Tibial nerve (tissue), 3 donors: ENCODE data around the gene TRMT10B.

Experiments used
- POLR2A ChIP-seq, 2 donors: fragments of 450-650 bp; IDR thresholded peaks; one replicate each; pipeline ENCODE4 v1.6.1; 2017; ENCODE audit warnings: antibody characterized with exemption in 2 of 2, mild to moderate bottlenecking in 2 of 2, moderate library complexity in 2 of 2
- TF ChIP-seq, protein P1 (sequence below), 5 experiments: fragments of 200-600 bp in 3 of 5; fragments of 450-650 bp in 2 of 5; sonication (generic) in 3 of 5; IDR thresholded peaks; one replicate each; pipeline ENCODE4 v1.5.1; 2016 to 2019; ENCODE audit warnings: antibody characterized with exemption in 5 of 5, mild to moderate bottlenecking in 3 of 5, moderate library complexity in 2 of 5

DNA sequence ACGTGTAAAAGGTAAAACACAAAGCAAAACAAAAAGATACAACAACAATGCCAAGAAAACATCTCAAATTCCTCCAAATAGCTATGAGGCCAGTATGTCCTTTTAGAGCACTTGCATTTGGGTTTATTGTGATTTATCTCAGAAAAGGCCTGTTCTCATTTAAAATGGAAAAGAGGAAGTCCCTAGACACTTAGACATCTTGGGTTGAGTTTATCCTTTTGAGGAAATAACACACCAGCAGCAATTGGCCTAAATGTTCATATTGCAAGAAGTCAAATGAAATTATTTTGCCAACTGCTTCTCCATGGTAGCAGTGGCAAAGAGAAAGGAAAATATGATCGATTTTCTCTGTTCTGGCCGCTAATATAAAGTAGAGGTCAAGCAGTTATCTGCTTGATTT is 43.6 kb upstream of the TRMT10B start:
- TF ChIP-seq, protein P1, sequence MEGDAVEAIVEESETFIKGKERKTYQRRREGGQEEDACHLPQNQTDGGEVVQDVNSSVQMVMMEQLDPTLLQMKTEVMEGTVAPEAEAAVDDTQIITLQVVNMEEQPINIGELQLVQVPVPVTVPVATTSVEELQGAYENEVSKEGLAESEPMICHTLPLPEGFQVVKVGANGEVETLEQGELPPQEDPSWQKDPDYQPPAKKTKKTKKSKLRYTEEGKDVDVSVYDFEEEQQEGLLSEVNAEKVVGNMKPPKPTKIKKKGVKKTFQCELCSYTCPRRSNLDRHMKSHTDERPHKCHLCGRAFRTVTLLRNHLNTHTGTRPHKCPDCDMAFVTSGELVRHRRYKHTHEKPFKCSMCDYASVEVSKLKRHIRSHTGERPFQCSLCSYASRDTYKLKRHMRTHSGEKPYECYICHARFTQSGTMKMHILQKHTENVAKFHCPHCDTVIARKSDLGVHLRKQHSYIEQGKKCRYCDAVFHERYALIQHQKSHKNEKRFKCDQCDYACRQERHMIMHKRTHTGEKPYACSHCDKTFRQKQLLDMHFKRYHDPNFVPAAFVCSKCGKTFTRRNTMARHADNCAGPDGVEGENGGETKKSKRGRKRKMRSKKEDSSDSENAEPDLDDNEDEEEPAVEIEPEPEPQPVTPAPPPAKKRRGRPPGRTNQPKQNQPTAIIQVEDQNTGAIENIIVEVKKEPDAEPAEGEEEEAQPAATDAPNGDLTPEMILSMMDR (IDR thresholded peaks at IDR 0.05), result no peak
- TF ChIP-seq POLR2A (IDR thresholded peaks at IDR 0.05), result no peak
